CD14-positive monocyte (primary cell): ENCODE data around the gene CACNA1C. TPM values are rescaled to one million over a fixed set of nuclear protein-coding genes. Genes with fewer than 3 reads are reported as not detected.

Experiments used
- DNase-seq, 3 donors: peaks; one replicate each; pipeline ENCODE4 v3.0.0-alpha.2; 2011 to 2022
- H2AFZ ChIP-seq: 2 replicates; pipeline ENCODE4 v1.6.0; 2012; ENCODE audit warnings: mild to moderate bottlenecking, low read depth, low read length, inconsistent platforms; ENCODE audit not compliant: insufficient read depth, poor library complexity, severe bottlenecking
- H3K27ac ChIP-seq, 2 donors: 1 replicate in 1 of 2; 2 replicates in 1 of 2; pipeline ENCODE4 v1.5.1; 2012 to 2013; ENCODE audit warnings: low read length in 2 of 2, control low read depth in 1 of 2, inconsistent platforms in 1 of 2, low read depth in 1 of 2, mild to moderate bottlenecking in 1 of 2
- H3K27me3 ChIP-seq, 2 donors: one replicate each; pipeline versions ENCODE4 v1.6.0 to v1.6.1; 2011 to 2013; ENCODE audit warnings: low read length in 2 of 2; ENCODE audit not compliant: control insufficient read depth in 2 of 2, insufficient read depth in 2 of 2
- H3K36me3 ChIP-seq, 2 donors: replicated peaks in 1 of 2; 1 replicate in 1 of 2; 2 replicates in 1 of 2; pipeline versions ENCODE4 v1.5.1 to v1.6.1; 2012 to 2013; ENCODE audit warnings: low read length in 2 of 2, control low read depth in 1 of 2, inconsistent platforms in 1 of 2, mild to moderate bottlenecking in 1 of 2; ENCODE audit not compliant: insufficient read depth in 2 of 2, control insufficient read depth in 1 of 2
- H3K4me1 ChIP-seq, 2 donors: 1 replicate in 1 of 2; 2 replicates in 1 of 2; pipeline versions ENCODE4 v1.5.1 to v1.6.1; 2012 to 2013; ENCODE audit warnings: low read length in 2 of 2, control low read depth in 1 of 2, inconsistent platforms in 1 of 2, mild to moderate bottlenecking in 1 of 2, moderate library complexity in 1 of 2; ENCODE audit not compliant: insufficient read depth in 2 of 2, control insufficient read depth in 1 of 2
- H3K4me2 ChIP-seq: replicated peaks from 2 replicates; pipeline ENCODE3; 2012; ENCODE audit warnings: low read length, moderate library complexity, mild to moderate bottlenecking; ENCODE audit not compliant: poor library complexity, severe bottlenecking; ENCODE audit errors: extremely low read depth
- H3K4me3 ChIP-seq, 3 experiments: fragments of 200-600 bp in 1 of 3; sonication (generic) in 1 of 3; replicated peaks in 1 of 3; 1 replicate in 2 of 3; 2 replicates in 1 of 3; pipeline ENCODE4 v1.5.1; 2011 to 2013; ENCODE audit warnings: low read length in 3 of 3, mild to moderate bottlenecking in 3 of 3, control low read depth in 2 of 3, low read depth in 2 of 3, inconsistent platforms in 1 of 3, moderate library complexity in 1 of 3
- H3K79me2 ChIP-seq: 2 replicates; pipeline ENCODE4 v1.6.0; 2012; ENCODE audit warnings: mild to moderate bottlenecking, control low read depth, inconsistent platforms, low read length, moderate library complexity; ENCODE audit not compliant: insufficient read depth
- H3K9ac ChIP-seq: 2 replicates; pipeline ENCODE4 v1.6.0; 2017; ENCODE audit warnings: low read length, mild to moderate bottlenecking; ENCODE audit not compliant: insufficient read depth, poor library complexity, severe bottlenecking
- H3K9me3 ChIP-seq, 2 donors: replicated peaks in 1 of 2; 1 replicate in 1 of 2; 2 replicates in 1 of 2; pipeline versions ENCODE4 v1.5.1 to v1.6.1; 2012 to 2013; ENCODE audit warnings: low read length in 2 of 2, control low read depth in 1 of 2; ENCODE audit not compliant: control insufficient read depth in 1 of 2, insufficient read depth in 1 of 2
- H4K20me1 ChIP-seq: 2 replicates; pipeline ENCODE4 v1.6.0; 2012; ENCODE audit warnings: mild to moderate bottlenecking, low read length, control low read depth, moderate library complexity; ENCODE audit not compliant: insufficient read depth
- H3K27ac Mint-ChIP-seq, 7 donors: one replicate each; pipeline ENCODE4 v1.8.0; 2020; ENCODE audit warnings: mild to moderate bottlenecking in 7 of 7, mixed read lengths in 7 of 7, moderate library complexity in 6 of 7, inconsistent platforms in 2 of 7
- H3K27me3 Mint-ChIP-seq, 3 donors: one replicate each; pipeline ENCODE4 v1.8.0; 2021 to 2022; ENCODE audit warnings: low read depth in 3 of 3, mild to moderate bottlenecking in 3 of 3, mixed read lengths in 3 of 3, moderate library complexity in 3 of 3, inconsistent platforms in 1 of 3
- H3K36me3 Mint-ChIP-seq, 2 donors: one replicate each; pipeline ENCODE4 v1.8.0; 2020; ENCODE audit warnings: mixed read lengths in 2 of 2, inconsistent platforms in 1 of 2, mild to moderate bottlenecking in 1 of 2
- H3K4me1 Mint-ChIP-seq: one replicate; pipeline ENCODE4 v1.8.0; 2020; ENCODE audit warnings: mild to moderate bottlenecking, mixed read lengths
- H3K4me3 Mint-ChIP-seq, 2 donors: one replicate each; pipeline ENCODE4 v1.8.0; 2020; ENCODE audit warnings: mild to moderate bottlenecking in 2 of 2, mixed read lengths in 2 of 2, moderate library complexity in 1 of 2
- H3K9me3 Mint-ChIP-seq, 7 donors: one replicate each; pipeline ENCODE4 v1.8.0; 2020 to 2022; ENCODE audit warnings: mixed read lengths in 7 of 7, mild to moderate bottlenecking in 6 of 7, moderate library complexity in 6 of 7, inconsistent platforms in 2 of 7
- CTCF ChIP-seq: fragments of 200-600 bp; IDR thresholded peaks from one replicate; pipeline ENCODE4 v1.8.0; 2022; ENCODE audit warnings: antibody characterized with exemption, mild to moderate bottlenecking
- WGBS: methylation state at CpG from one replicate; pipeline ENCODE4 v1.1.5; 2013; ENCODE audit warnings: missing lambda C conversion rate; ENCODE audit not compliant: insufficient coverage; 5-methylcytosine and 5-hydroxymethylcytosine counted together
- intact Hi-C, 2 donors: fragments of 100-400 bp; cut with micrococcal nuclease; formaldehyde crosslinking; loops; one replicate each; pipeline versions ENCODE4 v1.15.0 to v1.15.1; 2023
- polyA plus RNA-seq, 3 donors: library from polyadenylated mRNA; depleted of rRNA in 1 of 3; unstranded in 2 of 3; stranded (reverse) in 1 of 3; fragments of 300-500 nt in 2 of 3; fragments of >200 nt in 1 of 3; fragmentation: Illumina TruSeq in 2 of 3; gene quantifications; 1 replicate in 2 of 3; 2 replicates in 1 of 3; pipeline ENCODE4 v1.2.3, GENCODE V29; 2012 to 2021

The CACNA1C gene
- polyA plus RNA-seq, 3 donors, result not detected

- Mint-ChIP-seq H3K27me3 (peaks cover 0 to 1% (median 1%) of the 10 kb centered on the region in 3 donors), H3K9me3 (peaks cover 2 to 7% (median 5%) of the 10 kb centered on the region in 7 donors), H3K4me3 (peak overlapping the region; percentile 72 to 85), H3K27ac (peak overlapping the region; percentile 70 to 88 (median 83)), H3K36me3 (no peaks in the 10 kb centered on the region), H3K4me1 (peaks cover 62% of the 10 kb centered on the region)
- peaks cover 56 to 61% of the 10 kb centered on the region in 2 donors for H3K4me1 ChIP-seq
- no peak for TF ChIP-seq CTCF
- no peaks in the 10 kb centered on the region for H3K79me2 ChIP-seq
- H3K9ac ChIP-seq, result peak overlapping the region; percentile 48
- peak overlapping the region in 1 of 3 experiments; percentile 51 for H3K4me3 ChIP-seq
- peak overlapping the region; percentile 79 for H2AFZ ChIP-seq
- H3K36me3 ChIP-seq, result no peaks in the 10 kb centered on the region
- DNase-seq, result no peak
- H4K20me1 ChIP-seq, result no peaks in the 10 kb centered on the region
- H3K27ac ChIP-seq, result peak overlapping the region; percentile 8 to 21
- no peaks in the 10 kb centered on the region for H3K9me3 ChIP-seq
- 0% methylated on average over 4 of the region's 10 CpGs for WGBS
- H3K4me2 ChIP-seq, result peak overlapping the region; percentile 58
- H3K27me3 ChIP-seq, result no peaks in the 10 kb centered on the region
- intact Hi-C loops, result no loop called here
Observed at GRCh38 chr12:2284321-2284813, 231.6 kb downstream of the CACNA1C start.

GRCh38 chr12:2284857-2285256 is 232.1 kb downstream of the CACNA1C start:
- peak overlapping the region; percentile 72 to 85 for H3K4me3 Mint-ChIP-seq
- no peaks in the 10 kb centered on the region for H4K20me1 ChIP-seq
- WGBS, result 44% methylated on average over 4 of the region's 8 CpGs
- H3K4me3 ChIP-seq, result peak overlapping the region in 1 of 3 experiments; percentile 51
- no peak overlapping the region for H3K9ac ChIP-seq
- H3K79me2 ChIP-seq, result no peaks in the 10 kb centered on the region
- peak overlapping the region in 1 of 2 donors; percentile 8 for H3K27ac ChIP-seq
- peak; percentile 43 to 61 (median 55) for DNase-seq
- TF ChIP-seq CTCF, result peak; percentile 78
- H3K4me1 Mint-ChIP-seq, result peaks cover 67% of the 10 kb centered on the region
- no peaks in the 10 kb centered on the region for H3K36me3 Mint-ChIP-seq
- peak overlapping the region; percentile 79 for H2AFZ ChIP-seq
- H3K27me3 Mint-ChIP-seq, result peaks cover 0 to 1% (median 1%) of the 10 kb centered on the region in 3 donors
- peak overlapping the region; percentile 21 to 84 (median 77) for H3K27ac Mint-ChIP-seq
- no peaks in the 10 kb centered on the region for H3K9me3 ChIP-seq
- H3K4me1 ChIP-seq, result peaks cover 61 to 66% of the 10 kb centered on the region in 2 donors
- intact Hi-C loops, result loop anchor here (5.0 kb wide), 2 partner anchors 37 to 72 kb away; no protein-coding TSS in a partner anchor
- no peaks in the 10 kb centered on the region for H3K27me3 ChIP-seq
- H3K9me3 Mint-ChIP-seq, result peaks cover 2 to 7% (median 4%) of the 10 kb centered on the region in 7 donors
- peak overlapping the region; percentile 58 for H3K4me2 ChIP-seq
- H3K36me3 ChIP-seq, result no peaks in the 10 kb centered on the region
